Psoas muscle (tissue), 8 donors: ENCODE measurements around the gene ZNF853. TPM values are rescaled to one million over a fixed set of nuclear protein-coding genes. Genes with fewer than 3 reads are reported as not detected.

Experiments
- ATAC-seq, 4 donors: fragments of 200-7000 bp; cut with Tn5 transposase; one replicate each; pipeline ENCODE4 v1.9.1; 2020; ENCODE audit warnings: moderate library complexity in 3 of 4, mild to moderate bottlenecking in 2 of 4
- DNase-seq, 2 donors: peaks; one replicate each; pipeline ENCODE4 v3.0.0-alpha.2; 2020
- H3K27ac ChIP-seq: fragments of 200-600 bp; one replicate; pipeline ENCODE4 v1.8.0; 2022
- H3K27me3 ChIP-seq, 3 donors: fragments of 200-600 bp in 1 of 3; one replicate each; pipeline versions ENCODE4 v1.6.1 to v1.8.0; 2013 to 2022; ENCODE audit warnings: low read length in 2 of 3, mild to moderate bottlenecking in 2 of 3, moderate library complexity in 1 of 3; ENCODE audit not compliant: insufficient read depth in 3 of 3
- H3K36me3 ChIP-seq, 2 donors: fragments of 200-600 bp in 1 of 2; one replicate each; pipeline versions ENCODE4 v1.6.1 to v1.8.0; 2013 to 2022; ENCODE audit warnings: low read depth in 1 of 2, mild to moderate bottlenecking in 1 of 2, moderate library complexity in 1 of 2; ENCODE audit not compliant: insufficient read depth in 1 of 2
- H3K4me1 ChIP-seq: fragments of 200-600 bp; one replicate; pipeline ENCODE4 v1.8.0; 2022
- H3K4me3 ChIP-seq: fragments of 200-600 bp; one replicate; pipeline ENCODE4 v1.8.0; 2022; ENCODE audit warnings: mild to moderate bottlenecking
- H3K9me3 ChIP-seq: fragments of 200-600 bp; one replicate; pipeline ENCODE4 v1.8.0; 2022
- CTCF ChIP-seq: fragments of 200-600 bp; IDR thresholded peaks from one replicate; pipeline ENCODE4 v1.8.0; 2022; ENCODE audit warnings: antibody characterized with exemption
- WGBS, 3 donors: extraction: QIAGEN DNeasy Blood & Tissue Kit; methylation state at CpG; one replicate each; pipeline versions ENCODE4 v1.1.6 to v1.1.7; 2013; 5-methylcytosine and 5-hydroxymethylcytosine counted together
- intact Hi-C, 2 donors: fragments of 100-400 bp; cut with DNase I; formaldehyde crosslinking; loops; one replicate each; pipeline versions ENCODE4 v1.11.0 to v1.14.2; 2022
- polyA plus RNA-seq, 3 donors: library from polyadenylated mRNA; stranded (reverse); fragments of 200-250 nt; gene quantifications; one replicate each; pipeline ENCODE4 v1.2.3, GENCODE V29; 2013
- total RNA-seq, 4 donors: library from RNA; stranded (reverse); fragmentation: NEBNext Ultra II Directional in 2 of 4; extraction: Animal tissue kit (Norgen Biotek cat#: 25700) in 2 of 4; gene quantifications; one replicate each; pipeline versions ENCODE4 v1.2.1 to v1.2.4, GENCODE V29; 2021 to 2023
- donor health status: healthy with polysubstance abuse.
- donor health status: DM: no; HTN: no; CAD: no; lungs with moderate emphysema.
- donor health status: Bipolar disorder and iron deficiency.
- donor health status: healthy.
- donor health status: DM: yes; HTN: yes; CAD: no.
- donor health status: DM: no; HTN: no; CAD: no.
- donor health status: DM: no; HTN: no; CAD: no.
- donor health status: DM: yes; HTN: yes; CAD: no.

The ZNF853 gene
- total and polyA plus RNA-seq, 7 donors, result 4.4 to 10.5 (median 7.8) TPM

- Histone ChIP-seq H3K36me3 (peaks cover 0 to 21% of the 10 kb centered on the region in 2 donors), H3K27ac (no peak overlapping the region), H3K27me3 (no peaks in the 10 kb centered on the region), H3K4me1 (no peaks in the 10 kb centered on the region), H3K9me3 (no peaks in the 10 kb centered on the region), H3K4me3 (no peak overlapping the region)
- ATAC-seq, result no peak
- no peak for DNase-seq
- 77 to 85% (median 79%) methylated on average over 15 of the region's 15 CpGs for WGBS, 3 donors
- TF ChIP-seq CTCF, result no peak
- intact Hi-C loops, result no loop called here
These were observed 8.3 kb downstream of the ZNF853 start for GRCh38 chr7:6623589-6624245.

GRCh38 chr7:6624246-6624611 lies 8.8 kb downstream of the ZNF853 start:
- H3K36me3 ChIP-seq, result peaks cover 0 to 21% of the 10 kb centered on the region in 2 donors

GRCh38 chr7:6628045-6628444 lies 12.6 kb downstream of the ZNF853 start:
- ATAC-seq, result no peak
- TF ChIP-seq CTCF, result no peak
- no peak overlapping the region for H3K27ac ChIP-seq
- no peaks in the 10 kb centered on the region for H3K27me3 ChIP-seq
- WGBS, 3 donors, result 77 to 85% (median 81%) methylated on average over 6 of the region's 6 CpGs
- H3K36me3 ChIP-seq, result peaks cover 0 to 9% of the 10 kb centered on the region in 2 donors
- no peaks in the 10 kb centered on the region for H3K4me1 ChIP-seq
- H3K9me3 ChIP-seq, result no peaks in the 10 kb centered on the region
- no peak for DNase-seq
- intact Hi-C loops, result no loop called here
- H3K4me3 ChIP-seq, result no peak overlapping the region

More at GRCh38 chr7:6624246-6624611, 8.8 kb downstream of the ZNF853 start:
- intact Hi-C loops, result no loop called here
- Histone ChIP-seq H3K27me3 (no peaks in the 10 kb centered on the region), H3K27ac (no peak overlapping the region), H3K4me3 (no peak overlapping the region), H3K9me3 (no peaks in the 10 kb centered on the region), H3K4me1 (no peaks in the 10 kb centered on the region)
- DNase-seq (no peak), ATAC-seq (no peak)
- WGBS, 3 donors, result 81 to 83% (median 82%) methylated on average over 3 of the region's 3 CpGs
- no peak for TF ChIP-seq CTCF

- H3K4me1 ChIP-seq, result no peaks in the 10 kb centered on the region
- intact Hi-C loops, result no loop called here
- DNase-seq, result no peak
- no peaks in the 10 kb centered on the region for H3K9me3 ChIP-seq
- TF ChIP-seq CTCF, result no peak
- H3K27me3 ChIP-seq, result no peaks in the 10 kb centered on the region
- no peak for ATAC-seq
- no peaks in the 10 kb centered on the region for H3K36me3 ChIP-seq
- no peak overlapping the region for H3K4me3 ChIP-seq
- H3K27ac ChIP-seq, result no peak overlapping the region
- WGBS, 3 donors, result 62 to 63% (median 63%) methylated on average over 11 of the region's 11 CpGs
These were observed 14.8 kb downstream of the ZNF853 start for GRCh38 chr7:6630007-6630849.
